ENCODE results near the gene MIA. TPM values are rescaled to one million over a fixed set of nuclear protein-coding genes. Genes with fewer than 3 reads are reported as not detected.

The MIA gene
- total and polyA plus RNA-seq, 12 donors: 0.63 to 2.4 (median 1.1) TPM; not detected in 5

DNA sequence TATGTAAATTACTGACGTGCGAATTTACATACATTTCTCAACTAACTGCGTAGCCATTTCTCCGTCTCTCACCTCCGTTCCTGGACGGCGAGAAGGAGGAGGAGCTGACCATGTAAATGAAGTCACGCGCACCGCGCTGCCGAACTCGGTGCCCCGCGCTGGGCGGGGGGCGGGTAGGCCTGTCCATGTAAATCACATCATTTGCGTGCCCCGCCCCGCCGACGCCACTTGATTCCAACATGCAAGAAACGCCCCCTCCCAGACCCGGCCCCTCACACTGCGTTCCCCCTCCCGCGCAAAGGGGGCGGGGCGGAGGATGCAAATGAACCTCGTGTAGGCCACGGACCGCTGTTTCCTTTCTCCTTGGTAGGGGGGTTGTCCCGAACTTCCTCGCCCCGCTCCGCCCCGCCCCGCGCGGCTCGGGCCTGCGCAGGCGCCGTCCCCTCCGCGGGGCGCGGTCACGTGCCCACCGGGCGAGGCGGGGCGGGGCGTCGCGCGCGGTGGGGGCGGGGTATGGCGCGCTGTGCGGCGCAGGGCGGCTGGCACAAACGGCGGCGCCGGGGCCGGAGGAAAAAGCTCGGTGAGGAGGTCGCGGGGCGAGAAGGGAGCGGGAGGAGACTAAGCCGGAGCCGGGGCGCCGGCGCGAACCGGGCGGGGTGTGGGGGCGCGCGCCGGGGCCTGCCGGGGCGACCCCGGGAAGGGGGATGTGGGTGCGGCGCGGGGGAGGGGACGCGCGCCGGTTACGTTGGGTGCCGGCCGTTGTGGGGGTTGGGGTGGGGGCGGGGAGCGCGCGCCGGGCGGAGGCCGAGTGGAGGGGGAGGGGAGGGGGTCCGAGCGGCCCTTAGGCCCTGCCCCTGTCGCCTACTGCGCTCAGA, 23.6 kb downstream of the MIA start, which contains the start of gene EGLN2:
Gene EGLN2, plus strand, starts transcription at position 509 of the 875 bp plus-strand sequence. CDS start 1,382 bp downstream, outside the sequence.
- 0% methylated on average over 55 to 110 of the region's 110 CpGs for WGBS, 2 donors
- TF ChIP-seq CTCF (IDR thresholded peaks at IDR 0.05): peak in 2 of 9 donors; percentile 3 to 5
- Histone ChIP-seq H3K4me3 (peak within 1 kb of the TSS; percentile 76 to 97 (median 93)), H3K9me3 (no peaks in the 10 kb centered on the region), H3K36me3 (peaks cover 0 to 41% (median 9%) of the 10 kb centered on the region in 9 donors), H3K4me1 (peaks cover 27 to 52% (median 47%) of the 10 kb centered on the region in 9 donors), H3K27ac (peak within 1 kb of the TSS; percentile 94 to 99 (median 97)), H3K27me3 (no peaks in the 10 kb centered on the region)
- DNase-seq: peak; percentile 100
- intact Hi-C loops (cut with DNase I): loop anchor here in 5 of 10 donors (1.0 to 10.0 kb wide), 8 partner anchors 20 to 84 kb away; partner anchors contain the start of genes ACTMAP (in 4 of the 5), RAB4B (in 4 of the 5), COQ8B (in 3 of the 5) and ITPKC (in 3 of the 5)
- peak; percentile 83 to 92 (median 90) for ATAC-seq

GRCh38 chr19:40799558-40800338, 24.4 kb downstream of the MIA start:
- H3K9me3 ChIP-seq: no peaks in the 10 kb centered on the region
- peak; percentile 75 to 80 for DNase-seq
- TF ChIP-seq CTCF (IDR thresholded peaks at IDR 0.05): no peak
- no peaks in the 10 kb centered on the region for H3K27me3 ChIP-seq
- H3K4me1 ChIP-seq: peaks cover 36 to 61% (median 55%) of the 10 kb centered on the region in 9 donors
- H3K27ac ChIP-seq: peak overlapping the region; percentile 94 to 99 (median 97)
- peaks cover 0 to 45% (median 9%) of the 10 kb centered on the region in 9 donors for H3K36me3 ChIP-seq
- ATAC-seq: peak; percentile 9 to 40 (median 26)
- intact Hi-C loops (cut with DNase I): loop anchor here in 5 of 10 donors (2.0 to 10.0 kb wide), 9 partner anchors 19 to 385 kb away; partner anchors contain the start of genes ACTMAP (in 4 of the 5), SNRPA (in 4 of the 5), COQ8B (in 3 of the 5) and ITPKC (in 3 of the 5)
- H3K4me3 ChIP-seq: peak overlapping the region; percentile 76 to 97 (median 93)
- 1 to 2% methylated on average over 40 of the region's 40 CpGs for WGBS, 2 donors

DNA sequence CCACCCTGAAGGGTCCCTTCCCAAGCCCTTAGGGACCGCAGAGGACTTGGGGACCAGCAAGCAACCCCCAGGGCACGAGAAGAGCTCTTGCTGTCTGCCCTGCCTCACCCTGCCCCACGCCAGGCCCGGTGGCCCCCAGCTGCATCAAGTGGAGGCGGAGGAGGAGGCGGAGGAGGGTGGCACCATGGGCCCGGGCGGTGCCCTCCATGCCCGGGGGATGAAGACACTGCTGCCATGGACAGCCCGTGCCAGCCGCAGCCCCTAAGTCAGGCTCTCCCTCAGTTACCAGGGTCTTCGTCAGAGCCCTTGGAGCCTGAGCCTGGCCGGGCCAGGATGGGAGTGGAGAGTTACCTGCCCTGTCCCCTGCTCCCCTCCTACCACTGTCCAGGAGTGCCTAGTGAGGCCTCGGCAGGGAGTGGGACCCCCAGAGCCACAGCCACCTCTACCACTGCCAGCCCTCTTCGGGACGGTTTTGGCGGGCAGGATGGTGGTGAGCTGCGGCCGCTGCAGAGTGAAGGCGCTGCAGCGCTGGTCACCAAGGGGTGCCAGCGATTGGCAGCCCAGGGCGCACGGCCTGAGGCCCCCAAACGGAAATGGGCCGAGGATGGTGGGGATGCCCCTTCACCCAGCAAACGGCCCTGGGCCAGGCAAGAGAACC, 25.1 kb downstream of the MIA start:
- H3K27ac ChIP-seq: peak overlapping the region; percentile 94 to 99 (median 97)
- ATAC-seq (no peak), DNase-seq (no peak)
- H3K36me3 ChIP-seq: peaks cover 0 to 51% (median 9%) of the 10 kb centered on the region in 9 donors
- no peak for TF ChIP-seq CTCF (IDR thresholded peaks at IDR 0.05)
- no peaks in the 10 kb centered on the region for H3K27me3 ChIP-seq
- peaks cover 43 to 68% (median 63%) of the 10 kb centered on the region in 9 donors for H3K4me1 ChIP-seq
- intact Hi-C loops (cut with DNase I): loop anchor here in 3 of 10 donors (2.0 to 10.0 kb wide), 4 partner anchors 18 to 386 kb away; partner anchors contain the start of genes ACTMAP (in 1 of the 3), PRX (in 1 of the 3) and SNRPA (in 1 of the 3)
- peak overlapping the region; percentile 76 to 97 (median 93) for H3K4me3 ChIP-seq
- no peaks in the 10 kb centered on the region for H3K9me3 ChIP-seq
- 51 to 66% methylated on average over 27 of the region's 27 CpGs for WGBS, 2 donors
